Memory B cell (primary cell): Measurements from ENCODE around the gene SLC2A3.
"Not testable (repeated sequence)": the region's sequence is repeated elsewhere in the genome, so short reads cannot be mapped to it uniquely, and the experiment has no call there.

Source experiments
- ATAC-seq: fragments of 150-1000 bp; cut with Tn5 transposase; 2 replicates; pipeline ENCODE4 v1.10.0; 2021; ENCODE audit warnings: low read depth, mild to moderate bottlenecking, moderate library complexity
- DNase-seq, 2 donors: peaks; one replicate each; pipeline ENCODE4 v3.0.0; 2022; ENCODE audit warnings: low spot score in 2 of 2
- H3K27ac Mint-ChIP-seq: one replicate; pipeline ENCODE4 v1.8.0; 2022; ENCODE audit warnings: mild to moderate bottlenecking, moderate library complexity, mixed read lengths
- H3K27me3 Mint-ChIP-seq: one replicate; pipeline ENCODE4 v1.8.0; 2022; ENCODE audit warnings: mixed read lengths
- H3K36me3 Mint-ChIP-seq: one replicate; pipeline ENCODE4 v1.8.0; 2022; ENCODE audit warnings: mild to moderate bottlenecking, mixed read lengths
- H3K4me1 Mint-ChIP-seq: one replicate; pipeline ENCODE4 v1.8.0; 2022; ENCODE audit warnings: mixed read lengths
- H3K4me3 Mint-ChIP-seq: one replicate; pipeline ENCODE4 v1.8.0; 2022; ENCODE audit warnings: mild to moderate bottlenecking, moderate library complexity, mixed read lengths
- H3K9me3 Mint-ChIP-seq: one replicate; pipeline ENCODE4 v1.8.0; 2022; ENCODE audit warnings: mixed read lengths

The SLC2A3 gene

GRCh38 chr12:7964669-7965068 is 28.7 kb upstream of the SLC2A3 start:
- not testable (repeated sequence) for H3K27ac Mint-ChIP-seq, H3K9me3 Mint-ChIP-seq, H3K4me1 Mint-ChIP-seq, H3K27me3 Mint-ChIP-seq, H3K36me3 Mint-ChIP-seq, DNase-seq, ATAC-seq, H3K4me3 Mint-ChIP-seq

- DNase-seq (no peak), ATAC-seq (no peak)
- no peaks in the 10 kb centered on the region for H3K9me3 Mint-ChIP-seq
- H3K36me3 Mint-ChIP-seq: no peaks in the 10 kb centered on the region
- peak overlapping the region; percentile 92 for H3K27ac Mint-ChIP-seq
- H3K4me3 Mint-ChIP-seq: peak overlapping the region; percentile 19
- H3K27me3 Mint-ChIP-seq: no peaks in the 10 kb centered on the region
- H3K4me1 Mint-ChIP-seq: peaks cover 19% of the 10 kb centered on the region
These were observed 25.6 kb upstream of the SLC2A3 start for GRCh38 chr12:7961395-7962178.

GRCh38 chr12:7959701-7960121 is 23.7 kb upstream of the SLC2A3 start:
- H3K4me3 Mint-ChIP-seq: peak overlapping the region; percentile 95
- H3K4me1 Mint-ChIP-seq: peaks cover 19% of the 10 kb centered on the region
- peak; percentile 16 for ATAC-seq
- no peaks in the 10 kb centered on the region for H3K36me3 Mint-ChIP-seq
- DNase-seq: peak in 1 of 2 donors; percentile 17
- no peaks in the 10 kb centered on the region for H3K27me3 Mint-ChIP-seq
- peak overlapping the region; percentile 92 for H3K27ac Mint-ChIP-seq
- H3K9me3 Mint-ChIP-seq: no peaks in the 10 kb centered on the region

GRCh38 chr12:7959278-7959677 is 23.3 kb upstream of the SLC2A3 start:
- Mint-ChIP-seq H3K4me3 (peak overlapping the region; percentile 95), H3K27ac (peak overlapping the region; percentile 92), H3K36me3 (no peaks in the 10 kb centered on the region), H3K9me3 (no peaks in the 10 kb centered on the region), H3K4me1 (peaks cover 19% of the 10 kb centered on the region), H3K27me3 (no peaks in the 10 kb centered on the region)
- DNase-seq: no peak
- ATAC-seq: no peak

GRCh38 chr12:7954877-7955276 is 18.9 kb upstream of the SLC2A3 start:
- not testable (repeated sequence) for H3K4me3 Mint-ChIP-seq, H3K9me3 Mint-ChIP-seq, ATAC-seq, DNase-seq, H3K36me3 Mint-ChIP-seq, H3K27me3 Mint-ChIP-seq, H3K27ac Mint-ChIP-seq
- peaks cover 12% of the 10 kb centered on the region for H3K4me1 Mint-ChIP-seq

- not testable (repeated sequence) for H3K27ac Mint-ChIP-seq, H3K4me1 Mint-ChIP-seq, ATAC-seq
These were observed 18.4 kb upstream of the SLC2A3 start for GRCh38 chr12:7954418-7954817.

GRCh38 chr12:7953912-7954311 is 17.9 kb upstream of the SLC2A3 start:
- H3K9me3 Mint-ChIP-seq, H3K4me3 Mint-ChIP-seq, H3K4me1 Mint-ChIP-seq, DNase-seq, ATAC-seq, H3K27me3 Mint-ChIP-seq, H3K36me3 Mint-ChIP-seq, H3K27ac Mint-ChIP-seq: not testable (repeated sequence)

More at GRCh38 chr12:7954418-7954817, 18.4 kb upstream of the SLC2A3 start:
- not testable (repeated sequence) for H3K36me3 Mint-ChIP-seq, H3K9me3 Mint-ChIP-seq, H3K4me3 Mint-ChIP-seq, H3K27me3 Mint-ChIP-seq, DNase-seq

GRCh38 chr12:7951671-7952070 is 15.7 kb upstream of the SLC2A3 start:
- Mint-ChIP-seq H3K9me3 (no peaks in the 10 kb centered on the region), H3K27me3 (no peaks in the 10 kb centered on the region), H3K4me1 (peaks cover 8% of the 10 kb centered on the region), H3K36me3 (no peaks in the 10 kb centered on the region), H3K4me3 (no peak overlapping the region), H3K27ac (no peak overlapping the region)
- DNase-seq: no peak
- ATAC-seq: no peak

GRCh38 chr12:7950230-7950943 is 14.4 kb upstream of the SLC2A3 start:
- not testable (repeated sequence) for H3K9me3 Mint-ChIP-seq, ATAC-seq

GRCh38 chr12:7948589-7949260 is 12.7 kb upstream of the SLC2A3 start:
- peaks cover 8% of the 10 kb centered on the region for H3K4me1 Mint-ChIP-seq
- H3K27ac Mint-ChIP-seq: peak overlapping the region; percentile 13
- H3K9me3 Mint-ChIP-seq: no peaks in the 10 kb centered on the region
- ATAC-seq (peak; percentile 69), DNase-seq (no peak)
- H3K4me3 Mint-ChIP-seq: peak overlapping the region; percentile 42
- no peaks in the 10 kb centered on the region for H3K27me3 Mint-ChIP-seq
- H3K36me3 Mint-ChIP-seq: no peaks in the 10 kb centered on the region

More at GRCh38 chr12:7950230-7950943, 14.4 kb upstream of the SLC2A3 start:
- not testable (repeated sequence) for H3K4me3 Mint-ChIP-seq, DNase-seq, H3K36me3 Mint-ChIP-seq, H3K27ac Mint-ChIP-seq, H3K4me1 Mint-ChIP-seq, H3K27me3 Mint-ChIP-seq

- H3K4me1 Mint-ChIP-seq: peaks cover 8% of the 10 kb centered on the region
- no peak for DNase-seq
- H3K9me3 Mint-ChIP-seq: no peaks in the 10 kb centered on the region
- no peak for ATAC-seq
- H3K36me3 Mint-ChIP-seq: no peaks in the 10 kb centered on the region
- no peaks in the 10 kb centered on the region for H3K27me3 Mint-ChIP-seq
- peak overlapping the region; percentile 62 for H3K27ac Mint-ChIP-seq
- H3K4me3 Mint-ChIP-seq: no peak overlapping the region
These were observed 11.0 kb upstream of the SLC2A3 start for GRCh38 chr12:7947011-7947410.

- H3K36me3 Mint-ChIP-seq, H3K4me1 Mint-ChIP-seq, H3K27me3 Mint-ChIP-seq, H3K9me3 Mint-ChIP-seq, ATAC-seq, H3K27ac Mint-ChIP-seq, H3K4me3 Mint-ChIP-seq, DNase-seq: not testable (repeated sequence)
These were observed 8.8 kb upstream of the SLC2A3 start for GRCh38 chr12:7944760-7945159.

GRCh38 chr12:7940906-7941305 is 4.9 kb upstream of the SLC2A3 start:
- H3K4me1 Mint-ChIP-seq: peaks cover 3% of the 10 kb centered on the region
- H3K4me3 Mint-ChIP-seq: no peak overlapping the region
- H3K9me3 Mint-ChIP-seq: no peaks in the 10 kb centered on the region
- no peak overlapping the region for H3K27ac Mint-ChIP-seq
- H3K27me3 Mint-ChIP-seq: no peaks in the 10 kb centered on the region
- H3K36me3 Mint-ChIP-seq: no peaks in the 10 kb centered on the region
- no peak for ATAC-seq
- DNase-seq: no peak

GRCh38 chr12:7937833-7938506 is 2.0 kb upstream of the SLC2A3 start:
- no peak for ATAC-seq
- H3K36me3 Mint-ChIP-seq: no peaks in the 10 kb centered on the region
- no peak overlapping the region for H3K27ac Mint-ChIP-seq
- H3K27me3 Mint-ChIP-seq: no peaks in the 10 kb centered on the region
- peaks cover 3% of the 10 kb centered on the region for H3K4me1 Mint-ChIP-seq
- H3K4me3 Mint-ChIP-seq: no peak overlapping the region
- DNase-seq: no peak
- no peaks in the 10 kb centered on the region for H3K9me3 Mint-ChIP-seq
